Stomach (tissue), 4 donors: ENCODE data around the gene SPCS3.

Source experiments
- CTCF ChIP-seq, 7 experiments: fragments of 450-650 bp in 4 of 7; fragments of 200-600 bp in 3 of 7; sonication (generic) in 3 of 7; IDR thresholded peaks; one replicate each; pipeline ENCODE4 v1.5.1; 2016 to 2019; ENCODE audit warnings: antibody characterized with exemption in 7 of 7, control low read depth in 2 of 7, mild to moderate bottlenecking in 1 of 7
- EP300 ChIP-seq: sonication (generic); formaldehyde crosslinking; IDR thresholded peaks from one replicate; pipeline ENCODE4 v1.6.1; 2017; ENCODE audit warnings: antibody characterized with exemption
- POLR2A ChIP-seq, 4 donors: fragments of 450-650 bp; IDR thresholded peaks; one replicate each; pipeline ENCODE4 v1.6.1; 2016; ENCODE audit warnings: antibody characterized with exemption in 4 of 4, control low read depth in 2 of 4, mild to moderate bottlenecking in 1 of 4, moderate library complexity in 1 of 4

GRCh38 chr4:176376032-176376614 lies 56.4 kb downstream of the SPCS3 start:
- peak in 2 of 7 experiments; percentile 1 to 8 for TF ChIP-seq CTCF (IDR thresholded peaks at IDR 0.05)
- TF ChIP-seq POLR2A (IDR thresholded peaks at IDR 0.05) = no peak
- TF ChIP-seq EP300 = no peak
